GM23338 (cell line): ENCODE data around the gene FSIP1. TPM values are rescaled to one million over a fixed set of nuclear protein-coding genes. Genes with fewer than 3 reads are reported as not detected.

ENCODE experiments used
- ATAC-seq: fragments of 200-7000 bp; cut with Tn5 transposase; 3 replicates; pipeline ENCODE4 v1.9.1; 2020
- DNase-seq: peaks from one replicate; pipeline ENCODE4 v3.0.0-alpha.2; 2015; ENCODE audit warnings: low spot score
- H2AFZ ChIP-seq: fragments of 200-600 bp; sonication (generic); 2 replicates; pipeline ENCODE4 v1.8.0; 2016; ENCODE audit warnings: antibody characterized with exemption, mild to moderate bottlenecking, moderate library complexity
- H3F3A ChIP-seq: fragments of 200-600 bp; sonication (generic); replicated peaks from 2 replicates; pipeline ENCODE4 v1.8.0; 2017; ENCODE audit warnings: antibody characterized with exemption, mixed run types, low read depth
- H3K27ac ChIP-seq: fragments of 200-600 bp; sonication (generic); 2 replicates; pipeline ENCODE4 v1.6.1; 2016; ENCODE audit warnings: low read depth
- H3K27me3 ChIP-seq: fragments of 200-600 bp; sonication (generic); 2 replicates; pipeline ENCODE4 v1.8.0; 2016; ENCODE audit warnings: mild to moderate bottlenecking, mixed run types, moderate library complexity; ENCODE audit not compliant: insufficient read depth
- H3K36me3 ChIP-seq: fragments of 200-600 bp; sonication (generic); 2 replicates; pipeline ENCODE4 v1.8.0; 2016; ENCODE audit warnings: mild to moderate bottlenecking; ENCODE audit not compliant: insufficient read depth
- H3K4me1 ChIP-seq: fragments of 200-600 bp; sonication (generic); 2 replicates; pipeline ENCODE4 v1.8.0; 2016; ENCODE audit warnings: mild to moderate bottlenecking, moderate library complexity; ENCODE audit not compliant: insufficient read depth
- H3K4me2 ChIP-seq: fragments of 200-600 bp; sonication (generic); 2 replicates; pipeline ENCODE4 v1.7.1; 2017; ENCODE audit warnings: mixed run types
- H3K4me3 ChIP-seq: fragments of 200-600 bp; sonication (generic); 2 replicates; pipeline ENCODE4 v1.6.1; 2016; ENCODE audit warnings: mixed run types
- H3K79me2 ChIP-seq: fragments of 200-600 bp; sonication (generic); replicated peaks from 2 replicates; pipeline ENCODE4 v1.8.0; 2017; ENCODE audit warnings: mild to moderate bottlenecking; ENCODE audit not compliant: insufficient read depth
- H3K9me2 ChIP-seq: fragments of 200-600 bp; sonication (generic); 2 replicates; pipeline ENCODE4 v1.8.0; 2017; ENCODE audit not compliant: insufficient read depth
- H4K20me1 ChIP-seq: fragments of 200-600 bp; sonication (generic); replicated peaks from 2 replicates; pipeline ENCODE4 v1.8.0; 2017; ENCODE audit warnings: mild to moderate bottlenecking; ENCODE audit not compliant: insufficient read depth
- H3K27ac Mint-ChIP-seq: 2 replicates; pipeline ENCODE4 v1.8.0; 2020; ENCODE audit warnings: inconsistent platforms, mild to moderate bottlenecking, moderate library complexity, mixed read lengths
- H3K27me3 Mint-ChIP-seq: 3 replicates; pipeline ENCODE4 v1.8.0; 2022; ENCODE audit warnings: low read depth, mild to moderate bottlenecking, moderate library complexity, mixed read lengths, inconsistent platforms; ENCODE audit not compliant: insufficient read depth, poor library complexity
- H3K36me3 Mint-ChIP-seq: 3 replicates; pipeline ENCODE4 v1.8.0; 2021; ENCODE audit warnings: low read depth, mild to moderate bottlenecking, inconsistent platforms, moderate library complexity, mixed read lengths
- H3K4me1 Mint-ChIP-seq: 3 replicates; pipeline ENCODE4 v1.8.0; 2020; ENCODE audit warnings: mild to moderate bottlenecking, inconsistent platforms, mixed read lengths
- H3K4me3 Mint-ChIP-seq: 3 replicates; pipeline ENCODE4 v1.8.0; 2021; ENCODE audit warnings: moderate library complexity, mild to moderate bottlenecking, inconsistent platforms, mixed read lengths
- H3K9me3 Mint-ChIP-seq: 3 replicates; pipeline ENCODE4 v1.8.0; 2020; ENCODE audit warnings: moderate library complexity, mild to moderate bottlenecking, inconsistent platforms, mixed read lengths
- CTCF ChIP-seq, 2 experiments: fragments of 200-600 bp in 1 of 2; sonication (generic) in 1 of 2; conservative IDR thresholded peaks; 2 replicates each; pipeline versions ENCODE4 v1.5.1 to v1.6.1; 2016 to 2017; ENCODE audit warnings: antibody characterized with exemption in 2 of 2, low read depth in 2 of 2, mild to moderate bottlenecking in 2 of 2, moderate library complexity in 1 of 2
- ETS1 ChIP-seq: IDR thresholded peaks from 2 replicates; pipeline ENCODE4 v1.6.1; 2016; ENCODE audit warnings: antibody characterized with exemption
- EZH2 ChIP-seq: fragments of 200-600 bp; sonication (generic); IDR thresholded peaks from one replicate; pipeline ENCODE4 v1.8.0; 2017; ENCODE audit warnings: antibody characterized with exemption, mild to moderate bottlenecking, low read depth; ENCODE audit not compliant: unreplicated experiment
- JUNB ChIP-seq: IDR thresholded peaks from one replicate; pipeline ENCODE4 v1.6.1; 2016; ENCODE audit warnings: antibody characterized with exemption; ENCODE audit not compliant: unreplicated experiment
- ZNF331 ChIP-seq: fragments of 250-450 bp; sonication (Bioruptor Pico); IDR thresholded peaks from 2 replicates; pipeline ENCODE4 v1.5.0; 2020; ENCODE audit warnings: low read depth, mild to moderate bottlenecking, moderate library complexity
- ZNF462 ChIP-seq: fragments of 250-450 bp; sonication (Bioruptor Pico); IDR thresholded peaks from 2 replicates; pipeline ENCODE4 v1.5.0; 2020; ENCODE audit warnings: mild to moderate bottlenecking, moderate library complexity
- polyA plus RNA-seq: library from polyadenylated mRNA; unstranded; fragments of >200 nt; fragmentation: Nextera tagmentation; extraction: Ambion mirVana; gene quantifications from 2 replicates; pipeline ENCODE4 v1.2.1, GENCODE V29; 2016
- total RNA-seq: library from RNA; depleted of rRNA; stranded (reverse); fragments of >200 nt; shearing (Covaris generic); gene quantifications from 2 replicates; pipeline ENCODE4 v1.2.3, GENCODE V29; 2014

Gene FSIP1
- total and polyA plus RNA-seq, 2 experiments from 2014 or later: 0.92 to 2.1 TPM

DNA sequence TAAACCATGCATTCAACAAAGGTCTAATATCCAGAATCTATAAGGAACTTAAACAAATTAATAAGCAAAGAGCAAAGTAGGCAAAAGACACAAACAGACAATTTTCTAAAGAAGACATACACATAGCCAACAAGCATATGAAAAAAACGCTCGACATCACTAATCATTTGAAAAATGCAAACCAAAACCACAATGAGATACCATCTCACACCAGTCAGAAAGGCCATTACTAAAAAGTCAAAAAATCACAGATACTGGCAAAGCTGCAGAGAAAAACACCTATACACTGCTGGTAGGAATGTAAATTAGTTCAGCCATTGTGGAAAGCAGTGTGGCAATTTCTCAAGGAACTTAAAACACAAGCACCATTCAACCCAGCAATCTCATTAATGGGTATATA is 53.8 kb downstream of the FSIP1 start:
- Mint-ChIP-seq H3K27me3 (no peaks in the 10 kb centered on the region), H3K4me1 (no peaks in the 10 kb centered on the region), H3K27ac (no peak overlapping the region), H3K9me3 (no peaks in the 10 kb centered on the region), H3K36me3 (no peaks in the 10 kb centered on the region), H3K4me3 (no peak overlapping the region)
- Histone ChIP-seq H3K9me2 (no peaks in the 10 kb centered on the region), H2AFZ (no peak overlapping the region), H3K27ac (no peak overlapping the region), H3K4me1 (no peaks in the 10 kb centered on the region), H3K4me3 (no peak overlapping the region), H4K20me1 (no peaks in the 10 kb centered on the region), H3K4me2 (no peak overlapping the region), H3K36me3 (no peaks in the 10 kb centered on the region), H3K27me3 (no peaks in the 10 kb centered on the region), H3F3A (no peaks in the 10 kb centered on the region), H3K79me2 (no peaks in the 10 kb centered on the region)
- TF ChIP-seq ZNF331: no peak
- no peak for TF ChIP-seq JUNB
- no peak for TF ChIP-seq ETS1
- no peak for TF ChIP-seq EZH2
- TF ChIP-seq ZNF462 (CRISPR knock-in tag): no peak
- TF ChIP-seq CTCF (conservative IDR thresholded peaks at IDR 0.05; ENCODE audit: low read depth in 2 of 2): no peak
- no peak for ATAC-seq
- DNase-seq: no peak
